Gastrocnemius medialis (tissue), 4 donors: ENCODE data around the gene SH2D2A.

ENCODE experiments used
- POLR2A ChIP-seq, 2 donors: fragments of 450-650 bp; IDR thresholded peaks; one replicate each; pipeline ENCODE4 v1.6.1; 2017; ENCODE audit warnings: antibody characterized with exemption in 2 of 2, mild to moderate bottlenecking in 2 of 2, moderate library complexity in 2 of 2
- TF ChIP-seq, protein P1 (sequence below), 5 experiments: fragments of 450-650 bp in 3 of 5; fragments of 200-600 bp in 2 of 5; sonication (generic) in 2 of 5; IDR thresholded peaks in 4 of 5; conservative IDR thresholded peaks in 1 of 5; 1 replicate in 4 of 5; 2 replicates in 1 of 5; pipeline ENCODE4 v1.5.1; 2016 to 2019; ENCODE audit warnings: antibody characterized with exemption in 5 of 5, mild to moderate bottlenecking in 3 of 5, moderate library complexity in 3 of 5

DNA sequence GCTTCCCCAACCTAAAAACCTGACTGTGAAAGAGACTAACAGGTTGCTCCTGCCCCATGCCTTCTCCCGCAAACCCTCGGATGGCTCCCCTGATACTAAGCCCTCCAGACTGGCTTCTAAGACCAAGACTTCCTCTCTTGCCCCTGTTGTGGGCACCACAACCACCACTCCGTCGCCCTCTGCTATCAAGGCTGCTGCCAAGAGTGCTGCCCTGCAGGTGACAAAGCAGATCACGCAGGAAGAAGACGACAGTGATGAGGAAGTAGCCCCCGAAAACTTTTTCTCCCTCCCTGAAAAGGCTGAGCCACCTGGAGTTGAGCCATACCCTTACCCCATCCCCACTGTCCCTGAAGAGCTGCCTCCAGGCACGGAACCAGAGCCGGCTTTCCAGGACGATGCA, 30.0 kb downstream of the SH2D2A start:
- TF ChIP-seq, protein P1, sequence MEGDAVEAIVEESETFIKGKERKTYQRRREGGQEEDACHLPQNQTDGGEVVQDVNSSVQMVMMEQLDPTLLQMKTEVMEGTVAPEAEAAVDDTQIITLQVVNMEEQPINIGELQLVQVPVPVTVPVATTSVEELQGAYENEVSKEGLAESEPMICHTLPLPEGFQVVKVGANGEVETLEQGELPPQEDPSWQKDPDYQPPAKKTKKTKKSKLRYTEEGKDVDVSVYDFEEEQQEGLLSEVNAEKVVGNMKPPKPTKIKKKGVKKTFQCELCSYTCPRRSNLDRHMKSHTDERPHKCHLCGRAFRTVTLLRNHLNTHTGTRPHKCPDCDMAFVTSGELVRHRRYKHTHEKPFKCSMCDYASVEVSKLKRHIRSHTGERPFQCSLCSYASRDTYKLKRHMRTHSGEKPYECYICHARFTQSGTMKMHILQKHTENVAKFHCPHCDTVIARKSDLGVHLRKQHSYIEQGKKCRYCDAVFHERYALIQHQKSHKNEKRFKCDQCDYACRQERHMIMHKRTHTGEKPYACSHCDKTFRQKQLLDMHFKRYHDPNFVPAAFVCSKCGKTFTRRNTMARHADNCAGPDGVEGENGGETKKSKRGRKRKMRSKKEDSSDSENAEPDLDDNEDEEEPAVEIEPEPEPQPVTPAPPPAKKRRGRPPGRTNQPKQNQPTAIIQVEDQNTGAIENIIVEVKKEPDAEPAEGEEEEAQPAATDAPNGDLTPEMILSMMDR (IDR thresholded peaks at IDR 0.05 in 4 of 5, conservative IDR thresholded peaks at IDR 0.05 in 1 of 5) = no peak
- no peak for TF ChIP-seq POLR2A (IDR thresholded peaks at IDR 0.05)
